Measurements from ENCODE around the gene C1QC.

C1QC gene

DNA sequence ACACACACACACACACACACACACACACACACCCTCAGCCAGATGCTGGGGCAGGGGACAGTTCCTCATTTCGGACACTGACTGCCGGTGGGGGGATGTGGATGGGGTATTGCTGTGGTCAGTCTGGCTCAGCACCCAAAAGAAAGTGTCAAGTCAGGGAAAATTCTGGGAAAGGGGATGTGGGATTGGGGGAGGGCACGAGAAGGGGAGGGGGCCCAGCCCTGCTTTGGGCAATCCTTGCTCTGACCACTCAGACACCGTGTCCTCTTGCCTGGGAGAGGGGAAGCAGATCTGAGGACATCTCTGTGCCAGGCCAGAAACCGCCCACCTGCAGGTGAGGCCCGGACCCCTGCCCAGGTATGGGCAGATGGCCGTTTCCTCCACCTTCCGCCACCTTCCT lies at the start of gene C1QC:
Gene C1QC, plus strand, starts transcription at position 253 of the 400 bp plus-strand sequence. CDS start 391 bp downstream, outside the sequence.
- H3K4me3 Mint-ChIP-seq = no peak within 1 kb of the TSS
- peaks cover 13% of the 10 kb centered on the region for H3K27me3 Mint-ChIP-seq
- no peaks in the 10 kb centered on the region for H3K36me3 Mint-ChIP-seq (ENCODE audit: low read depth)
- no peaks in the 10 kb centered on the region for H3K4me1 Mint-ChIP-seq (ENCODE audit: low read depth)
- H3K9me3 Mint-ChIP-seq = no peaks in the 10 kb centered on the region
- no peak within 1 kb of the TSS for H3K27ac Mint-ChIP-seq

GRCh38 chr1:22594396-22594795 lies 49.0 kb upstream of the C1QC start:
- Mint-ChIP-seq H3K27ac (no peak overlapping the region), H3K4me1 (ENCODE audit: low read depth) (no peaks in the 10 kb centered on the region), H3K36me3 (ENCODE audit: low read depth) (no peaks in the 10 kb centered on the region), H3K9me3 (no peaks in the 10 kb centered on the region), H3K27me3 (peaks cover 20% of the 10 kb centered on the region), H3K4me3 (no peak overlapping the region)

DNA sequence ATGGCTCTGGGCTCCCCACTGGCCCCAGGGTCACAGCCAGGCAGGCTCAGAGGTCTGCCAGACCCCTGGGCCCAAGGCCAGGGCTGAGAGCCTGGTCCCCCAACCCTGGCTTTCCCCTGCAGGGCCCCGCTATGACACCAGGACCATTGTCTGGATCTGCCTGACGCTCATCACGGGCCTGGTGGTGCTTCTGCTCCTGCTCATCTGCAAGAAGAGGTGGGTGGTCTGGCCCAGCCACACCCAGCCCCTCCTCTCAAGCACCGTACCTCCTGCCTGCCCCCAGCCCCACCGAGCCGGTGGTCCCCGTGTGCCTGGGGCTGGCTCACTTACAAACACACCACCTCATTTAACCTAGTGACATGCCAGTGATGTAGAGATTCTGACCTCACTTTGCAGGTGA lies 48.3 kb upstream of the C1QC start:
- Mint-ChIP-seq H3K4me1 (ENCODE audit: low read depth) (no peaks in the 10 kb centered on the region), H3K4me3 (no peak overlapping the region), H3K27ac (no peak overlapping the region), H3K27me3 (peaks cover 18% of the 10 kb centered on the region), H3K36me3 (ENCODE audit: low read depth) (no peaks in the 10 kb centered on the region), H3K9me3 (no peaks in the 10 kb centered on the region)

- H3K36me3 Mint-ChIP-seq (ENCODE audit: low read depth) = no peaks in the 10 kb centered on the region
- H3K27me3 Mint-ChIP-seq = peaks cover 3% of the 10 kb centered on the region
- no peaks in the 10 kb centered on the region for H3K9me3 Mint-ChIP-seq
- no peaks in the 10 kb centered on the region for H3K4me1 Mint-ChIP-seq (ENCODE audit: low read depth)
- no peak overlapping the region for H3K4me3 Mint-ChIP-seq
- no peak overlapping the region for H3K27ac Mint-ChIP-seq
These were observed 46.0 kb upstream of the C1QC start for GRCh38 chr1:22597301-22597965.

DNA sequence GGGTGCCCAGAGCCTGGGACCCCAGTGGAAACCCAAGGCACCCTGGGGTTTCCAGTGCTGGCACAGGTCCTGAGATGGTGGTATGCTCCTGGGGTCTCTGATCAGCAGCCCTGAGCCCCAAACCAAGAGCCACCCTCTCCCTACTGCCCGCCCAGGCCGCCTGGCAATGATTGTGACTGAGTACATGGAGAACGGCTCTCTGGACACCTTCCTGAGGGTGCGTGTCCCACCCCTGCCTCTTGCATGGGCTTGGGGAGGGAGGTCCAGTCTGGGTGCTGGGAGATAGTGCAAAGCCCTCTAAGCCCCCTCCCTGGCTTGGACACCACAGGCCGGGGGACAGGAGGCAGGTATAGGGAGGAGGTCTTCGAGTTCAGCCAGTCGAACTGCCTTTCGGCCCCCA lies 45.4 kb upstream of the C1QC start:
- no peaks in the 10 kb centered on the region for H3K36me3 Mint-ChIP-seq (ENCODE audit: low read depth)
- H3K27me3 Mint-ChIP-seq = peaks cover 3% of the 10 kb centered on the region
- no peak overlapping the region for H3K4me3 Mint-ChIP-seq
- H3K27ac Mint-ChIP-seq = no peak overlapping the region
- H3K9me3 Mint-ChIP-seq = no peaks in the 10 kb centered on the region
- H3K4me1 Mint-ChIP-seq (ENCODE audit: low read depth) = no peaks in the 10 kb centered on the region

- H3K27ac Mint-ChIP-seq = no peak overlapping the region
- no peaks in the 10 kb centered on the region for H3K9me3 Mint-ChIP-seq
- H3K4me1 Mint-ChIP-seq (ENCODE audit: low read depth) = no peaks in the 10 kb centered on the region
- no peak overlapping the region for H3K4me3 Mint-ChIP-seq
- H3K27me3 Mint-ChIP-seq = peaks cover 7% of the 10 kb centered on the region
- H3K36me3 Mint-ChIP-seq (ENCODE audit: low read depth) = no peaks in the 10 kb centered on the region
These were observed 44.7 kb upstream of the C1QC start for GRCh38 chr1:22598736-22599135.

DNA sequence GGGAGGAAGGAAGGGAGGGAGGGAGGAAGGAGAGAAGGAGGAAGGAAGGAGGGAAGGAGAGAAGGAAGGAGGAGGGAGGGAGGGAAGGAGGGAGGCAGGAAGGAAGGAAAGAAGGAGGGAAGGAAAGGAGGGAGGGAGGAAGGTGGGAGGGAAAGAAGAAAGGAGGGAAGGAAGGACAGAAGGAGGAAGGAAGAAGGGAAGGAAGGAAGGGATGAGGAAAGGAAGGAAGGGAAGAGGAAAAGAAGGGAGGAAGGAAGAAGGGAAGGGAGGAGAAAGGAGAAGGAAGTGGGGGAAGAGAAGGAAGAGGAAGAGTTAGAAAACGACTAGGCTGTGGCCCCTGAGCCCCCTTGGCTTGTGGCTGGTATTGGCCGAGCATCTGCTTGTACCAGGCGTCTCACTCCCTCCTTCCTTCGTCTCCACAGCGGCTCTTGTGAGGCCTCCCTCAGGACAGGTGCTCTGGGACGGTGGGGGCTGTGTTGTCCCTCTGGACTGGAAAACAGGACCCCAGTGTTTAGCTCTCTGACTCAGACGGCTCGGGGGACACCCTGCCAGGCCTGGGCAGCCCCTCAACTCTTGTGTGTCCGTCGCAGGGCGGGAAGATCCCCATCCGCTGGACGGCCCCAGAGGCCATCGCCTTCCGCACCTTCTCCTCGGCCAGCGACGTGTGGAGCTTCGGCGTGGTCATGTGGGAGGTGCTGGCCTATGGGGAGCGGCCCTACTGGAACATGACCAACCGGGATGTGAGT lies 43.2 kb upstream of the C1QC start:
- peaks cover 19% of the 10 kb centered on the region for H3K27me3 Mint-ChIP-seq
- no peaks in the 10 kb centered on the region for H3K36me3 Mint-ChIP-seq (ENCODE audit: low read depth)
- no peak overlapping the region for H3K27ac Mint-ChIP-seq
- H3K4me3 Mint-ChIP-seq = no peak overlapping the region
- no peaks in the 10 kb centered on the region for H3K9me3 Mint-ChIP-seq
- H3K4me1 Mint-ChIP-seq (ENCODE audit: low read depth) = no peaks in the 10 kb centered on the region

DNA sequence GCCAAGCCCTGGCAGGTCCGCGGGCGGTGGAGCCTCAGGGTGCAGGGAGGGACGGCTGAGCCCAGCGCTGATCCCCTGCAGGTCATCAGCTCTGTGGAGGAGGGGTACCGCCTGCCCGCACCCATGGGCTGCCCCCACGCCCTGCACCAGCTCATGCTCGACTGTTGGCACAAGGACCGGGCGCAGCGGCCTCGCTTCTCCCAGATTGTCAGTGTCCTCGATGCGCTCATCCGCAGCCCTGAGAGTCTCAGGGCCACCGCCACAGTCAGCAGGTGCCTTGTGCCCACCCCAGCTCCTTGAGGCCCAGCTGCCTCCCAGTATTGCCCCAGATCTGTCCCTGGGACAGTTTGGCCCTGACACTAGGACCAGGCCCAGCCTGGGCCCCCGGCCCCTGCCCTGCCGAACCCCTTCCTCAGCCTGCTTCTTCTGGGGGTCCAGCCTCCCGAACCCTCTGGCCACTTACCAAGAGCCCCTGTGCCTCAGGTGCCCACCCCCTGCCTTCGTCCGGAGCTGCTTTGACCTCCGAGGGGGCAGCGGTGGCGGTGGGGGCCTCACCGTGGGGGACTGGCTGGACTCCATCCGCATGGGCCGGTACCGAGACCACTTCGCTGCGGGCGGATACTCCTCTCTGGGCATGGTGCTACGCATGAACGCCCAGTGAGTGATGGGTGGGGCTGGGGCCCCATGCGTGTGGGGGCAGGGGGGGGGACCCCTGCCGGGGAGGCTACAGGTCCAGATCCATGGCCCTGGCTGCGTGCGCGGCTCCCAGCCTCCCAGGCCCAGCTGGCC lies 42.4 kb upstream of the C1QC start:
- Mint-ChIP-seq H3K4me3 (no peak overlapping the region), H3K36me3 (ENCODE audit: low read depth) (no peaks in the 10 kb centered on the region), H3K4me1 (ENCODE audit: low read depth) (no peaks in the 10 kb centered on the region), H3K27me3 (peaks cover 23% of the 10 kb centered on the region), H3K9me3 (no peaks in the 10 kb centered on the region), H3K27ac (no peak overlapping the region)

GRCh38 chr1:22601610-22602009 lies 41.8 kb upstream of the C1QC start:
- Mint-ChIP-seq H3K4me1 (ENCODE audit: low read depth) (no peaks in the 10 kb centered on the region), H3K4me3 (no peak overlapping the region), H3K27me3 (peaks cover 29% of the 10 kb centered on the region), H3K36me3 (ENCODE audit: low read depth) (no peaks in the 10 kb centered on the region), H3K9me3 (no peaks in the 10 kb centered on the region), H3K27ac (no peak overlapping the region)

- H3K36me3 Mint-ChIP-seq (ENCODE audit: low read depth) = no peaks in the 10 kb centered on the region
- H3K27ac Mint-ChIP-seq = no peak overlapping the region
- H3K27me3 Mint-ChIP-seq = peaks cover 32% of the 10 kb centered on the region
- H3K4me1 Mint-ChIP-seq (ENCODE audit: low read depth) = no peaks in the 10 kb centered on the region
- no peak overlapping the region for H3K4me3 Mint-ChIP-seq
- no peaks in the 10 kb centered on the region for H3K9me3 Mint-ChIP-seq
These were observed 41.2 kb upstream of the C1QC start for GRCh38 chr1:22602060-22602740.

GRCh38 chr1:22606161-22606560 lies 37.3 kb upstream of the C1QC start:
- H3K4me1 Mint-ChIP-seq (ENCODE audit: low read depth) = no peaks in the 10 kb centered on the region
- peaks cover 57% of the 10 kb centered on the region for H3K27me3 Mint-ChIP-seq

GRCh38 chr1:22607154-22607553 lies 36.3 kb upstream of the C1QC start:
- Mint-ChIP-seq H3K36me3 (ENCODE audit: low read depth) (no peaks in the 10 kb centered on the region), H3K27me3 (peaks cover 64% of the 10 kb centered on the region), H3K4me1 (ENCODE audit: low read depth) (no peaks in the 10 kb centered on the region), H3K27ac (no peak overlapping the region), H3K9me3 (no peaks in the 10 kb centered on the region), H3K4me3 (no peak overlapping the region)

More at GRCh38 chr1:22606161-22606560, 37.3 kb upstream of the C1QC start:
- no peaks in the 10 kb centered on the region for H3K36me3 Mint-ChIP-seq (ENCODE audit: low read depth)
- no peak overlapping the region for H3K27ac Mint-ChIP-seq
- no peaks in the 10 kb centered on the region for H3K9me3 Mint-ChIP-seq
- H3K4me3 Mint-ChIP-seq = no peak overlapping the region

DNA sequence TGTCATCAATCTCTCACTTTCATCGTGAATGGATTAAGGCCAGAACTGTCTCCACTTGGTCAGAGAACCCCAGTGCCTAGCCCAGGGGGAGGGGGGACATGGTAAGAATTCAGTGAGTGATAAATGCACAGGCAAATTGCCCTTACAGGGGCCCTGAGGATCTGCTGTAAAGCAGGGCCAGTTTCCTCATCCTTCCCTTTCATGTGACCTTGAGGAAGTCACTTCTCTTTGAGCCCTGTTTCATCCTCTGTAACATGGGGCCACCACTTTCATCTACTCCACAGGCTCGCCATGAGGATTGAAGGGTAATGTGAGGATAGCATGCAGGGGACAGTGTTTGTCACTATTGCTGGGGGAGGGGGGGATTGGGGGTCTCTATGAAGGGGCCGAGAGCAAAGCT lies 35.1 kb upstream of the C1QC start:
- no peak overlapping the region for H3K4me3 Mint-ChIP-seq
- H3K27ac Mint-ChIP-seq = no peak overlapping the region
- H3K27me3 Mint-ChIP-seq = peaks cover 70% of the 10 kb centered on the region
- no peaks in the 10 kb centered on the region for H3K36me3 Mint-ChIP-seq (ENCODE audit: low read depth)
- H3K9me3 Mint-ChIP-seq = no peaks in the 10 kb centered on the region
- no peaks in the 10 kb centered on the region for H3K4me1 Mint-ChIP-seq (ENCODE audit: low read depth)

- H3K4me1 Mint-ChIP-seq (ENCODE audit: low read depth) = no peaks in the 10 kb centered on the region
These were observed 34.1 kb upstream of the C1QC start for GRCh38 chr1:22609291-22609690.

DNA sequence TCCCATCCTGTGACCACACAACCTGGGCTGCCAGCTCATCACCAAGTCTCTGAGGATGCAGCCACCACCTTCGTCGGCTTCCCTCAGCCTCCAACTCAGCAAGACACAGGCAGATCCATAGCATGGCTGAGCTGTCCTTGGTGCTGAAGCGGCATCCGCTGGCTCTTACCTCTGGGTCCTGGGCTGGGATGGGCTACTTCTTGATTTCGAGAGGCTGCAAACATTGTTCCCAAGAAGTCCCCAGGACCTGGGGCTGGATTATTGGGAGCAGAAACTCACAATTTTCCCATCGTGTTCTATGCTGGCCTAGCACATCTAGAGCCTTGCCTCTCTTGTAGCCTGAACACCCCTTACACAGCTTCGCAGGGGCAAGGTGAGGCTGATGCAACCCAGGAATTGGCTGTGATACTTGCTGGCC lies 31.9 kb upstream of the C1QC start:
- no peak overlapping the region for H3K4me3 Mint-ChIP-seq
- H3K27me3 Mint-ChIP-seq = peaks cover 47% of the 10 kb centered on the region
- no peaks in the 10 kb centered on the region for H3K36me3 Mint-ChIP-seq (ENCODE audit: low read depth)
- H3K27ac Mint-ChIP-seq = no peak overlapping the region
- no peaks in the 10 kb centered on the region for H3K9me3 Mint-ChIP-seq
- H3K4me1 Mint-ChIP-seq (ENCODE audit: low read depth) = no peaks in the 10 kb centered on the region

More at GRCh38 chr1:22609291-22609690, 34.1 kb upstream of the C1QC start:
- no peak overlapping the region for H3K27ac Mint-ChIP-seq
- no peaks in the 10 kb centered on the region for H3K36me3 Mint-ChIP-seq (ENCODE audit: low read depth)
- no peak overlapping the region for H3K4me3 Mint-ChIP-seq
- H3K9me3 Mint-ChIP-seq = no peaks in the 10 kb centered on the region
- H3K27me3 Mint-ChIP-seq = peaks cover 62% of the 10 kb centered on the region
